A673 (cell line): ENCODE data around the gene SH3TC1.

Source experiments
- EZH2 ChIP-seq: fragments of 200-600 bp; sonication (generic); IDR thresholded peaks from 2 replicates; pipeline ENCODE4 v1.6.1; 2017; ENCODE audit warnings: borderline replicate concordance, low read depth, mild to moderate bottlenecking, mixed read lengths, antibody characterized with exemption, low read length; ENCODE audit not compliant: poor library complexity, severe bottlenecking
- TF ChIP-seq, protein P1 (sequence below): fragments of 300-800, 200-600 bp; sonication (generic); conservative IDR thresholded peaks from 2 replicates; pipeline ENCODE4 v1.5.1; 2017; ENCODE audit warnings: low read depth, mild to moderate bottlenecking, antibody characterized with exemption, low read length, moderate library complexity, mixed read lengths

DNA sequence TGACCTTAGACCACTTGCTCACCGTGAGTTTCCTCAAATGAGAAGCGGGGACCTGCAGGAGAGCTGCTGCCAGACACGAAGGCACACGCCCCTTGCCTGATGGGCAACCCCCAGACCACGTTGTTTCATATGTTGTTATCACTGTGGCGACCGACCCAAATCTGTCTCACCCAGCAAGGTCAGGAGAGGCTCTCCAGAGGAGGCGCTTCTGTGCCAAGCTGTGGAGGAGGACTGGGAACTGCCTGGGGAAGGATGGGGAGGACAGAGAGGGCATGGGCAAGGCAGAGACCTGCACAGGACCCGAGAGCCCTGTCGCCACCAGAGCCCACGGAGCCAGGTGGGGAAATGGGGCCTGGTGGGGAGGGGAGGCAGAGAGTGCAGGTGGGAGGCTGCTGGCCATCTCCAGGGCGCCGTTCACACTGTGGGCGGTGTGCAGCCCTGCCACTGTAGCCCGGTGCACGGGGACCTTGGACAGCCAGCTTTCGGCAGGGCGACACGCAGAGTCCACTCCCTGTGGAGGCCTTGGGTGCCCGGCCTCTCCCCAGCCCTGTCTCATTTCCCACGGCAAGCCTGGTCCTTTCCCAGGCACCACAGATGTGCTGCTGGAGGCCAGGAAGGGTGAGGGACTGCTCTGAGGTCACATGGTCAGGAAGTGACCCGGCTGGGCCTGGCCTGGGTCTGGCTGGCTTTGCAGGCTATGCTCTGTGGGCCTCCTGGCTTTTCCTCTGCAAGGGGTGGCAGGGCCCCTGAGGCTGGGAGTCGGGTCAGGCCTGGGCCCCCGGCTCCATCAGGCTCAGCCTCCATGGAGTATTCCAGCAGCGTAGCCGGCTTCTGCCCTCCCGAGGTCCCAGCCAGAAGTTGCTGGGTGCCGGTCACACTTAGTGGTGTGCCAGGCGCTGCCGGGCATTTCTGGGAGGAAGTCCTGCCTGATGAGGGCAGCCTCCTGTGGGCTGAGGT, 73.7 kb downstream of the SH3TC1 start:
- TF ChIP-seq, protein P1, sequence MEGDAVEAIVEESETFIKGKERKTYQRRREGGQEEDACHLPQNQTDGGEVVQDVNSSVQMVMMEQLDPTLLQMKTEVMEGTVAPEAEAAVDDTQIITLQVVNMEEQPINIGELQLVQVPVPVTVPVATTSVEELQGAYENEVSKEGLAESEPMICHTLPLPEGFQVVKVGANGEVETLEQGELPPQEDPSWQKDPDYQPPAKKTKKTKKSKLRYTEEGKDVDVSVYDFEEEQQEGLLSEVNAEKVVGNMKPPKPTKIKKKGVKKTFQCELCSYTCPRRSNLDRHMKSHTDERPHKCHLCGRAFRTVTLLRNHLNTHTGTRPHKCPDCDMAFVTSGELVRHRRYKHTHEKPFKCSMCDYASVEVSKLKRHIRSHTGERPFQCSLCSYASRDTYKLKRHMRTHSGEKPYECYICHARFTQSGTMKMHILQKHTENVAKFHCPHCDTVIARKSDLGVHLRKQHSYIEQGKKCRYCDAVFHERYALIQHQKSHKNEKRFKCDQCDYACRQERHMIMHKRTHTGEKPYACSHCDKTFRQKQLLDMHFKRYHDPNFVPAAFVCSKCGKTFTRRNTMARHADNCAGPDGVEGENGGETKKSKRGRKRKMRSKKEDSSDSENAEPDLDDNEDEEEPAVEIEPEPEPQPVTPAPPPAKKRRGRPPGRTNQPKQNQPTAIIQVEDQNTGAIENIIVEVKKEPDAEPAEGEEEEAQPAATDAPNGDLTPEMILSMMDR = no peak
- TF ChIP-seq EZH2 = no peak
